Choroid plexus epithelial cell (primary cell): ENCODE measurements around the gene ALG8.
"Not testable (repeated sequence)": the region's sequence is repeated elsewhere in the genome, so short reads cannot be mapped to it uniquely, and the experiment has no call there.

Experiments
- DNase-seq: peaks from one replicate; pipeline ENCODE4 v3.0.0-alpha.2; 2010; ENCODE audit warnings: low read depth
- H3K4me3 ChIP-seq: 2 replicates; pipeline ENCODE4 v1.5.1; 2011; ENCODE audit warnings: low read depth, mild to moderate bottlenecking, control low read depth, low read length, moderate library complexity
- TF ChIP-seq, protein P1 (sequence below): conservative IDR thresholded peaks from 2 replicates; pipeline ENCODE4 v1.5.1; 2011; ENCODE audit warnings: low read depth, mild to moderate bottlenecking, control low read depth, inconsistent platforms, low read length, moderate library complexity

The ALG8 gene

DNA sequence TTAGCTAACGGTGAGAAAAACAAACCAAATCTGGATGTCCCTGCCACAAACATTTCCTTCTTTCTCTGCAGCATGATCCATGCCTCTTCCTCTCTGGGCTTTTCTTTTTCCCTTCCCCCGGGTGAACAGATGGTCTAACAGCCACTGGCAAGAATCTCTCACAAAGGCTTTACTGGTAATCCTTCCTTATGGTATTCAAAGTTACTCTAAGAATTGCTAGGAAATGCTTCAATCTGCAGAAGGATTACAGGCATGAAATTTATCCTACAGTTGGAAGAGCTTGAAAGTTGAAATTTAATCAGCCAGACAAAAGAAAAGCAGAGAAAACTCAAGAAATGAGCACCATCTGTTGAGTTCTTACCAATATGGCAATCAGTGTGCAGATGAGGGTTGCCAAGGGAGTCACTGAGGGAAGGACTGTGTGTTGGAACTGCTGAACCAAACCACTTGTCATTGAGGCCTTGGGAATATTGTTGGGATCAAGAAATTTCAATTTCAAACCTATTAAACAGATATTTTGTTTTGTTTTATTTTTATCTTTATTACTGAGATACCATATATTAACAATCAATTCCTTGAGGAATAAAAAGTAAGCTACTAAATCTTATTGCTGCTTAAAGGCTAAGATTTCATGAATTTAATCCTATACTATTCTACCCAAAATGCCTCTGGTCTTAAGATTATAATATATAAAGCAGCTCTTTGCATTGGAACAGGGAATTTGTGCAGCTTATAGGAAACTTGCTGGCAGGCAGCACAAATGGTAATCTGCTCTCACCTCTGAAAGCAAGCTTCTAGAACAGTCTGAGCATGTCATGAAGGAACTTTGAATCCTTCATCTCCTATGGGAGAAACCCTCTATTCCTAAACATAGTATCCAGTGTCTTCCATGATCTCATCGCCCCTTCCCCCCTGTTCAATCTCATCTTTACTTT, 30.1 kb downstream of the ALG8 start:
- TF ChIP-seq, protein P1, sequence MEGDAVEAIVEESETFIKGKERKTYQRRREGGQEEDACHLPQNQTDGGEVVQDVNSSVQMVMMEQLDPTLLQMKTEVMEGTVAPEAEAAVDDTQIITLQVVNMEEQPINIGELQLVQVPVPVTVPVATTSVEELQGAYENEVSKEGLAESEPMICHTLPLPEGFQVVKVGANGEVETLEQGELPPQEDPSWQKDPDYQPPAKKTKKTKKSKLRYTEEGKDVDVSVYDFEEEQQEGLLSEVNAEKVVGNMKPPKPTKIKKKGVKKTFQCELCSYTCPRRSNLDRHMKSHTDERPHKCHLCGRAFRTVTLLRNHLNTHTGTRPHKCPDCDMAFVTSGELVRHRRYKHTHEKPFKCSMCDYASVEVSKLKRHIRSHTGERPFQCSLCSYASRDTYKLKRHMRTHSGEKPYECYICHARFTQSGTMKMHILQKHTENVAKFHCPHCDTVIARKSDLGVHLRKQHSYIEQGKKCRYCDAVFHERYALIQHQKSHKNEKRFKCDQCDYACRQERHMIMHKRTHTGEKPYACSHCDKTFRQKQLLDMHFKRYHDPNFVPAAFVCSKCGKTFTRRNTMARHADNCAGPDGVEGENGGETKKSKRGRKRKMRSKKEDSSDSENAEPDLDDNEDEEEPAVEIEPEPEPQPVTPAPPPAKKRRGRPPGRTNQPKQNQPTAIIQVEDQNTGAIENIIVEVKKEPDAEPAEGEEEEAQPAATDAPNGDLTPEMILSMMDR = no peak
- no peak overlapping the region for H3K4me3 ChIP-seq
- DNase-seq = no peak

DNA sequence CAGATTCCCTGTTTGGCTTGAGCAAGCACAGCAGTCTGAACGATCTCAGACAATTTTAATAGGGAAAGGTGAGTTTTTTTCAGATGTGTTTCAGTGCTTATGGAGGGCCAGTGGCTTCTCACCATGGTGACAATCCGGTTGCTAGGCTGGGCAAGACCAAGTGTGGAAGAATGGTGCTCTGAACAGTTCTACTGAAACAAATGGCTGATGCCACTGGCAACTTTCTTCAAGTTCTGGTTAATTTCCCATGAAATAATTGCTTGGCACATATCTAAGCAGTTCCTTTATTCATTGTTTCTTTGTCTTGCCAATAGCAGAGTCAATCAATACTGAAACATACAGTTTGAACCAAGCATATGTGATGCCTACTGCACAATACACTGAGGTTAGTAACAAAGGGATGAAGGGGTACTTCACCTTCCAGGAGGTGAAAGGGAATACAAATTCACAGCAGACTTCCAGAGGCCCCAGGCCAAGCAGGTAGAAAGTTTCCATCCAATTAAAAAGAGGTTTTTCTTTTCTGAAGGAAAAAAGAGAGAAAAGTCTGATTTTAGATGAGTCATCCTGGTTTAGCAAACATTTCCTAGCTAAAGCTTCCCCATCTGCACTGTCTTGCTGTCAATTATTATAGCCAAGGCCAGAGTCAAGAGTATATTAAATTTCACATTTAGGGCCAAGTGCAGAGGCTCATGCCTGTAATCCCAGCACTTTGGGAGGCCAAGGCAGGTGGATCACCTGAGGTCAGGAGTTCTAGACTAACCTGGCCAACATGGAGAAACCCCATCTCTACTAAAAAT, 38.6 kb downstream of the ALG8 start:
- no peak overlapping the region for H3K4me3 ChIP-seq
- peak; percentile 42 for DNase-seq
- TF ChIP-seq, protein P1 = no peak

DNA sequence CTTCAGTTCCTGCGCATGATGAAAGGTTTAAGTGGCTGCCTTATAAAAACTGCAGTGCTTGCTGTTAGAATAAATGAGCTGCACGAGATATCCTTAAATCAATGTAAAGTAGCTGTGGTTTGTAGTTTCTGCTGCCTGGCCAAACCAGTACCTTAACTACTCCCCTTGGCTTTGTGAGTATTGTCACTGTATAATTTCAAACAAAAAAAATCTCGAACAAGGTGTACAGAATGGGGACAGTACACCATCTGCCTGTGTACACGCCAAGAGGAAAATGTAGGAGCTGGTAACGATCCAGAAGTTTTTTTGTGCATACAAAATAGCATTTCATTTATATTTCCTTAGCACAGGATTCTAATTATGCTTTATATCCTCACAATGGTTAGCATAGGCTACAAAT, 39.2 kb downstream of the ALG8 start:
- TF ChIP-seq, protein P1 = no peak
- DNase-seq = no peak
- H3K4me3 ChIP-seq = no peak overlapping the region

DNA sequence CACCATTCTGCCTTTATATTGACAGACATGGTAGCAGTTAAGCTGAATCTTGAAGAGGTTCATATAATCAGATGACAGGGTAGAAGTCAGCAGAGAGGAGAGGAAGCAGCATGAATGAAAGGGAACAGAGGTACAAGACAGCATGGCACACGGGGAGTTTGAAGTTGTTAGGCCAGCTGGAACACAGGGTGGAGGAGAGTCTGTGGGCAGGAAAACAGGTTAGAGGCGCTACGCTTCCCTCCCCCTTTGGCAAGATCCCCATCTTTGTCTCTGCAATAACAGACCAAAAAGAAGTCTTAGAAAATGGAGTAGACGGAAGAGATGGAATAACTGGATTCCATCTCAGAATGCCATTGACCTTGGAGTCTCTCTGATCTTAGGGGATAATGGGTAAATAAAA, 39.8 kb downstream of the ALG8 start:
- TF ChIP-seq, protein P1 = no peak
- no peak for DNase-seq

DNA sequence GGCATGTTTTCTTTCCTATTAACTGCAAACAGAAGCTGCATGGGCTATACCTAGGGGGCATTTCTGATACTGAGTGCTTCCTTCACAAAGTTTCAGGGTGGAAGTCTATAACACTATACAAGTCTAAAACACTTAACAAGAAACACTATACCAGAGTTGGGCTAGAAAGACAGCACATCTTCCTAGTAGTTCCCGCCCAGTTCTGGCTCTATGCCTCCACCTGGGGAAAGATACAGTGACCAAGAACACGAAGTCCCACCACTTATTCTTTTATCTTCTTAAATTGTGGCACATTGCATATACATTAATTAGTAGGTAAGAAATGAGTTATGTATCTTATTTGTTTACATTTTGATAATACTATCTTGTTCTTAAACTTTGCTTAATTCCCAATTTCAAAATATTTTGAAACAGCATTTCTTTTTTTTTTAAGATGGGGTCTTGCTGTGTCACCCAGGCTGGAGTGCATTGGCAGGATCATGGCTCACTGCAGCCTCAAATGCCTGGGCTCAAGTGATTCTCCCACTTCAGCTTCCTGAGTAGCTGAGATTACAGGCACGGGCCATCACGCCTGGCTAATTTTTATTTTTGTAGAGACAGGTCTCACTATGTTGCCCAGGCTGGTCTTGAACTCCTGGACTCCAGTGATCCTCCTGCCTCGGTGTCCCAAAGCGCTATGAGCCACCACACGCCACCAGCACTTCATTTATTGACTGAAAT, 41.6 kb downstream of the ALG8 start:
- no peak for DNase-seq
- TF ChIP-seq, protein P1 = no peak
- no peak overlapping the region for H3K4me3 ChIP-seq

More for the DNA sequence above, 39.8 kb downstream of the ALG8 start:
- H3K4me3 ChIP-seq = no peak overlapping the region

DNA sequence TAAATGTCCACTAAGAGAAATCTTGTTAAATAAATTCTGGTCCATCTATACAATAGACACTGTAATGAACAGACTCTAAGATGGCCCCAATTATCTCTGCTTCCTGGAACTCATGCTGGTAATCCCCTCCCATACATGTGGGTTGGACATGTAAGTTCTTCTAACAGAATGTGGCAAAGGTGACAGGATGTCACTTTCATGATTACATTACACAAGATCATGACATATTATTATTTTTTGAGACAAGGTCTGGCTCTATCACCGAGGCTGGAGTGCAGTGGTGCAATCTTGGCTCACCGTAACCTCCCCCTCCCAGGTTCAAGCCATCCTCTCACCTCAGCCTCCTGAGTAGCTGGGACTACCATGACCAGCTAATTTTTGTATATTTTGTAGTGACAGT, 45.2 kb downstream of the ALG8 start:
- no peak overlapping the region for H3K4me3 ChIP-seq
- no peak for DNase-seq
- TF ChIP-seq, protein P1 = no peak

DNA sequence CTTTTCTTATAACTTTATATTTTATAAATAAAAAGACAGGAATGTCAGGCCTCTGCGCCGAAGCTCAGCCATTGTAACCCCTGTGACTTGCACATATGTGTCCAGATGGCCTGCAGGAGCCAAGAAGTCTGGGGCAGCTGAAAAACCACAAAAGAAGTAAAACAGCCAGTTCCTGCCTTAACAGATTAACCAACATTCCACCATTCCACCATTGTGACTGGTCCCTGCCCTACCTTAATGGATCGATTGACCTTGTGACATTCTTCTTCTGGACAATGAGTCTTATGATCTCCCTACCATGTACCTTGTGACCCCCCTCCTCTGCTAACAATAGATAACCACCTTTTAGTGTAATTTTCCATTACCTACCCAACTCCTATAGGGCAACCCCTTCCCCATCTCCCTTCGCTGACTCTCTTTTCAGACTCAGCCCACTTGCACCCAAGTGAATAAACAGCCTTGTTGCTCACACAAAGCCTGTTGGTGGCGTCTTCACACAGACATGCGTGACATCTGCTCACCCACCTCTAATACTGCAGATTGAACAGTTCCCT, 52.8 kb downstream of the ALG8 start:
- not testable (repeated sequence) for DNase-seq

More for the DNA sequence above, 52.8 kb downstream of the ALG8 start:
- H3K4me3 ChIP-seq = not testable (repeated sequence)
